Endothelial cell of umbilical vein (primary cell): Measurements from ENCODE around the gene VWA1. TPM values are rescaled to one million over a fixed set of nuclear protein-coding genes. Genes with fewer than 3 reads are reported as not detected.
"Not testable (repeated sequence)": the region's sequence is repeated elsewhere in the genome, so short reads cannot be mapped to it uniquely, and the experiment has no call there.

Experiments
- BruUV-seq: library from RNA; stranded (reverse); fragments of 400-500 nt; replicated peaks from 2 replicates; lab custom pipeline; 2021; lab: Mats Ljungman, UMichigan
- CTCF ChIA-PET: fragments of 300-600, 350-600 bp; sonication (Branson Sonifier 250); formaldehyde crosslinking; loops from one replicate; lab custom pipeline; 2021; ENCODE audit warnings: antibody characterized with exemption, inconsistent platforms; lab: Charles Lee
- POLR2A ChIA-PET: fragments of 300-600, 350-600 bp; sonication (Branson Sonifier 250); formaldehyde crosslinking; loops from one replicate; lab custom pipeline; 2021; ENCODE audit warnings: antibody characterized with exemption, inconsistent platforms; lab: Charles Lee
- DNase-seq: peaks from one replicate; pipeline ENCODE4 v3.0.0-alpha.2; 2011; ENCODE audit warnings: low read depth, low spot score
- FAIRE-seq: peaks from 2 replicates; lab custom pipeline; 2011; peaks lifted over from hg19 to GRCh38; lab: Jason Lieb, UNC
- H2AFZ ChIP-seq: 2 replicates; pipeline ENCODE4 v1.6.0; 2012; ENCODE audit warnings: low read depth, low read length, control low read depth, inconsistent platforms
- H3K27ac ChIP-seq: 2 replicates; pipeline ENCODE4 v1.5.1; 2011; ENCODE audit warnings: low read depth, mild to moderate bottlenecking, control low read depth, low read length, moderate library complexity; ENCODE audit not compliant: insufficient read depth
- H3K27me3 ChIP-seq, 2 experiments: 2 replicates each; pipeline versions ENCODE4 v1.6.0 to v1.6.1; 2011; ENCODE audit warnings: low read length in 2 of 2, mixed read lengths in 1 of 2; ENCODE audit not compliant: control insufficient read depth in 2 of 2, insufficient read depth in 2 of 2
- H3K36me3 ChIP-seq, 2 experiments: 2 replicates in 1 of 2; 3 replicates in 1 of 2; pipeline ENCODE4 v1.5.1; 2011; ENCODE audit warnings: low read length in 2 of 2, mild to moderate bottlenecking in 1 of 2, moderate library complexity in 1 of 2; ENCODE audit not compliant: control insufficient read depth in 2 of 2, insufficient read depth in 2 of 2; ENCODE audit errors: extremely low read depth in 1 of 2
- H3K4me1 ChIP-seq: 3 replicates; pipeline ENCODE4 v1.5.1; 2011; ENCODE audit warnings: mild to moderate bottlenecking, low read length; ENCODE audit not compliant: control insufficient read depth, insufficient read depth; ENCODE audit errors: extremely low read depth
- H3K4me2 ChIP-seq: 2 replicates; pipeline ENCODE4 v1.6.1; 2011; ENCODE audit warnings: low read length, control low read depth, mixed read lengths; ENCODE audit not compliant: insufficient read depth
- H3K4me3 ChIP-seq, 3 experiments: fragments of 200-600 bp in 1 of 3; sonication (generic), shearing (Covaris generic) in 1 of 3; replicated peaks in 1 of 3; 2 replicates each; pipeline ENCODE4 v1.5.1; 2011 to 2016; ENCODE audit warnings: control low read depth in 3 of 3, low read length in 3 of 3, mild to moderate bottlenecking in 2 of 3, inconsistent platforms in 1 of 3, low read depth in 1 of 3, moderate library complexity in 1 of 3; ENCODE audit not compliant: insufficient read depth in 1 of 3
- H3K79me2 ChIP-seq: 2 replicates; pipeline ENCODE4 v1.6.0; 2012; ENCODE audit warnings: low read length, inconsistent platforms; ENCODE audit not compliant: control insufficient read depth, insufficient read depth
- H3K9ac ChIP-seq: replicated peaks from 2 replicates; pipeline ENCODE3; 2011; ENCODE audit warnings: low read length, control low read depth; ENCODE audit not compliant: insufficient read depth; ENCODE audit errors: extremely low read depth
- H3K9me1 ChIP-seq: replicated peaks from 3 replicates; pipeline ENCODE4 v1.6.0; 2011; ENCODE audit warnings: mild to moderate bottlenecking, low read length; ENCODE audit not compliant: control insufficient read depth, insufficient read depth; ENCODE audit errors: extremely low read depth
- H3K9me3 ChIP-seq: replicated peaks from 2 replicates; pipeline ENCODE4 v1.5.1; 2012; ENCODE audit warnings: low read length, inconsistent platforms; ENCODE audit not compliant: control insufficient read depth, insufficient read depth
- H4K20me1 ChIP-seq: replicated peaks from 2 replicates; pipeline ENCODE3; 2011; ENCODE audit warnings: mild to moderate bottlenecking, low read length; ENCODE audit not compliant: control insufficient read depth, insufficient read depth; ENCODE audit errors: extremely low read depth
- dilution Hi-C: fragments of 300-500 bp; cut with MboI; formaldehyde crosslinking; loops from one replicate; pipeline ENCODE4 v1.15.0; 2019; ENCODE audit warnings: low sequenced_read_pairs; ENCODE audit not compliant: extremely low pct_ligation_motif_present
- intact Hi-C: fragments of 100-400 bp; cut with micrococcal nuclease; formaldehyde crosslinking; loops from one replicate; pipeline ENCODE4 v1.10.0; 2022
- polyA plus RNA-seq, 4 experiments: library from polyadenylated mRNA; depleted of rRNA in 3 of 4; stranded (reverse) in 3 of 4; unstranded in 1 of 4; fragments of >200 nt; gene quantifications; 2 replicates each; pipeline versions ENCODE4 v1.2.1 to v1.2.3, GENCODE V29; 2011 to 2012; ENCODE audit warnings: missing spikeins in 1 of 4
- total RNA-seq: library from RNA; stranded (reverse); gene quantifications from 2 replicates; pipeline ENCODE4 v1.2.3, GENCODE V29; 2021

VWA1 gene
- total and polyA plus RNA-seq, 2 donors (not counting 3 experiments of a cell fraction or from before 2014, with no cell fraction given), result 2.0 to 6.1 TPM

DNA sequence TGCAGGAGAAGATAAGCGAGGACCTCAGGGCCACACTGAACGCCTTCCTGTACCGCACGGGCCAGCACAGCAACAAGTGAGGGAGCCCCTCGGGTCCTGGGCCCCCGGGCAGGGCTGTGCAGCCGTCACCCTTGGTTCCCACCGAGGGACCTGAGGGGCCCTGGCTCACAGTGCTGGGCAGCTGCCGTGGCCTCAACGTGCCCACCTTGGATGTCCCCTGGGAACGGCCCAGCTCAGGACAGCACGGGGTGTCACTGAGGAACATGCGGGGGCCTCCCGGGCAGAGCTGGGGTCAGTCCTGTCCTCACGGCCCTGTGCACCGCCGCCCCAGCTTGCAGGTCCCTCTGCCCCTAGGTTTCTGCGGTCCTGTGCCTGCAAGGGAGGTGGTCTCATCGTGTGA is 23.7 kb downstream of the VWA1 start:
- DNase-seq, H3K4me2 ChIP-seq, dilution Hi-C loops, FAIRE-seq, H3K9me3 ChIP-seq, H3K36me3 ChIP-seq, H3K4me1 ChIP-seq, H3K4me3 ChIP-seq, H3K27me3 ChIP-seq, CTCF ChIA-PET, H3K79me2 ChIP-seq, intact Hi-C loops, H3K27ac ChIP-seq, POLR2A ChIA-PET, H3K9me1 ChIP-seq, BruUV-seq, H4K20me1 ChIP-seq, H3K9ac ChIP-seq, H2AFZ ChIP-seq: not testable (repeated sequence)

DNA sequence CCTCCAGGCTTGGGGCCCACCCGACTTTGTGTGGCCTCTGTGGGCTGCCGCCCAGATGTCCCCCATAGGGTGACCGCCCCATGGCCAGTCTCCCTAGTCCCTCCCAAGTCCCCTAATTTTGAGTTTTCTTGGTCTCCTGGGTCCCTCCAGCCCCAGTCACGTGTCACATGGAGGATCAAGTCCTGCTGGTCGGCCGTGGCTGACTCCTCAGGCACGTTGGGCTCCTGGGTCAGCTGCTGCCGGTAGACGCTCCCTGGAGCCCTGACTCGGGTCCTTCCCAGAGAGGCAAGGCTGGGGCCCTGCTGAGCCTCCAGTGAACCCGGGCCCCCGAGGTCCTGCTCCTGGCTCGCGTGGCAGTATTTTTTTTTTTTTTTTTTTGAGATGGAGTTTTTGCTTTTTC is 24.2 kb downstream of the VWA1 start:
- H3K9me1 ChIP-seq, CTCF ChIA-PET, H3K79me2 ChIP-seq, H3K9ac ChIP-seq, H3K27ac ChIP-seq, H4K20me1 ChIP-seq, DNase-seq, BruUV-seq, POLR2A ChIA-PET, FAIRE-seq, H3K4me3 ChIP-seq, dilution Hi-C loops, H3K27me3 ChIP-seq, H3K4me2 ChIP-seq, H3K9me3 ChIP-seq, H2AFZ ChIP-seq, intact Hi-C loops, H3K4me1 ChIP-seq, H3K36me3 ChIP-seq: not testable (repeated sequence)
